ENCODE data around the gene ZCCHC24.

ZCCHC24 gene

DNA sequence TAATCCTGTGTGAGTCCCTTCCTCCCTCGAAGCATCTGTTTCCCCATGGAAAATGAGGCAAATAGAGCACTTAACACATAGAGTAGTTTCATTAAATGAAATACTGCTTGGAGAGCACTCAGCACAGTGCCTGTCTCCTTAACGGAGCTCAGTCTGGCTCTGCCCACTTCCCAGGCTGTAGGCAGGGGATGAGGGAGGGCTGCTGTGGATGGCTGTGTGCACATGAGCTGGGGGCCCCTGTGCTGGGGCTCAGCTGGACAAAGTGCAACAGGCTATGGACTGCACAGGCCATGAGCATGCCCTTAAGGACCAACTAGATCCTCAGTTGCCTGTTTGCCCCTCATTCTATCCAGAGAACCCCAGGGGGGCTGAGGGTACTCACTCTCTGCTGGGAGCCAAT, 14.5 kb downstream of the ZCCHC24 start:
- peak; percentile 39 for DNase-seq

DNA sequence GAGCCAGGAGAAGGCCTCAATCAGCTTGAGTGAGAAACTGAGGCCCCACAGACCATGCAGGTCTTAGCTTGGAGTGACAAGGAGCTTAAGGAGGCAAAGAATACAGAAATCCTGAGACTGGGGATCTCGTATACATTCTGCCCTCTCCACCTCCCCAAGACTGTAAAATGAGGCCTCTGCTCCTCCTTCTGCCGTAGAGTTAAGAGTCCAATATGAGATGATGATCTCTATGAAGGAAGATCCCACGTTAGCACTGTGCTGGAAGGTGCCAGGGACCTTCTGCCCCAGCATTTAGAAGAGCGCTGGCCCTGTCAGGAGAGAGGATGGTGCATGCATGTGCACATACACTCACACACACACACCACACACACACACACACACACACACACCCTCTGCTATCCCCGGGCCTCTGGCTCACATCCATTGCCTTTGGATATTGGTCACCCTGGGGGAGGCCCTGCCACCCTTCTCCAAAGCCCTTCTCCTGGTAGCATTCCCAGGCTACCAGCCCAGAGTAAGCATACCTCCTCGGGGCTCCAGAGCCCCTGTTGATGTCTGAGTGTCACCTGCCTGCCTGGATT, 15.0 kb downstream of the ZCCHC24 start:
- peak; percentile 37 for DNase-seq

DNA sequence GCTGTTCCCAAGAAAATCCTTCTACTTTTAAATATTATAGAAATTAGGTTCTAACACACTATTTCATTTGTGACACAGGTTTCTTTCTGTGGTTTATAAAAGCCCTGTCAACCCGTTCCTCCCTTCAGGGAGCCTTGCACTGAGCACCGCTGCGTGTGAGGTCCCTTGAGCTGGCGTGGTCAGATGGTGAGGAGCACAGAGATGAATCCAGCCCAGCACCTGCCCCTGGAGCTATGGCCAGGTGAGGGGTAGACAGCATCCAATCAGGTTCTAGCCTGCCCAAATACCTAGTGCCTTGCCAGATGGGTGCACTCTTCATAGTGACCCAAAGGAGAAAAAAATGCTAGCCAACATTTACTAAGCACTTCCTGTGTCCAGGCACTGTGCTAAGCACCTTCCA, 15.7 kb downstream of the ZCCHC24 start:
- no peak for DNase-seq

DNA sequence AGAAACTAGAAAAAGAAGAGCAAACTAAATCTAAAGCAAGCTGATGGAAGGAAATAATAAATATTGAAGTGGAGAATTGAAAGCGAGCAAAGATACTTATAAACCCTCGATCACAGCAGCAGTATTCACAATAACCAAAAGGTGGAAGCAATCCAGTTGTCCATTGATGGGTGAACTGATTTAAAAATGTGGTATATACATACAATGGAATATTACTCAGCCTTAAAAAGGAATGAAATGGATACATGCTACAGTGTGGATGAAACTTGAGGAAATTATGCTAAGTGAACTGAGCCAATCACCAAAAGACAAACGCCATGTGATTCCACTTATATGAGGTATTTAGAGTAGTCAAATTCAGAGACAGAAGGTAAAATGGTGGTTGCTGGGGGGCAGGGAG, 17.5 kb downstream of the ZCCHC24 start:
- DNase-seq: no peak

DNA sequence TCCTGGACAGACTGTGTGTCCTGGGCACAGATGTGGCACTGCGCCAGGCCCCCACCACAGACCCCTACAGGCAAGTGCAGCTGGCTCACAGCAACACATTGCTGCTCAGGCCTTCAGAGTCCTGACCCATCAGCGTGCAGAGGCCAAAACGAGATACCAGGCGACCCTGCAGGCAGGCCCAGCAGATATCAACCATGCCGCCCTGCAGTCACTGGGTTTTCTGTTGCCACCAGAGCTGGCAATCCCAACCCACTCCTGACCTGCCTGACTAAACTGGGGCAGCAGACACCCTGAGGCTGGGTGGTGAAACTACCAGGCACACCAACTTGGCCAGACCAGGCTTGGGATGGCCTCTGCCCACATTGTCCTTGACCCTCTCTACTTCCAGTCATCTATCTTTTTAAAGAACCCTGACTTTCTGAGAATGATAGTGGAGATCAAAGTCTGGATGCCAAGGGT, 20.3 kb downstream of the ZCCHC24 start:
- no peak for DNase-seq

DNA sequence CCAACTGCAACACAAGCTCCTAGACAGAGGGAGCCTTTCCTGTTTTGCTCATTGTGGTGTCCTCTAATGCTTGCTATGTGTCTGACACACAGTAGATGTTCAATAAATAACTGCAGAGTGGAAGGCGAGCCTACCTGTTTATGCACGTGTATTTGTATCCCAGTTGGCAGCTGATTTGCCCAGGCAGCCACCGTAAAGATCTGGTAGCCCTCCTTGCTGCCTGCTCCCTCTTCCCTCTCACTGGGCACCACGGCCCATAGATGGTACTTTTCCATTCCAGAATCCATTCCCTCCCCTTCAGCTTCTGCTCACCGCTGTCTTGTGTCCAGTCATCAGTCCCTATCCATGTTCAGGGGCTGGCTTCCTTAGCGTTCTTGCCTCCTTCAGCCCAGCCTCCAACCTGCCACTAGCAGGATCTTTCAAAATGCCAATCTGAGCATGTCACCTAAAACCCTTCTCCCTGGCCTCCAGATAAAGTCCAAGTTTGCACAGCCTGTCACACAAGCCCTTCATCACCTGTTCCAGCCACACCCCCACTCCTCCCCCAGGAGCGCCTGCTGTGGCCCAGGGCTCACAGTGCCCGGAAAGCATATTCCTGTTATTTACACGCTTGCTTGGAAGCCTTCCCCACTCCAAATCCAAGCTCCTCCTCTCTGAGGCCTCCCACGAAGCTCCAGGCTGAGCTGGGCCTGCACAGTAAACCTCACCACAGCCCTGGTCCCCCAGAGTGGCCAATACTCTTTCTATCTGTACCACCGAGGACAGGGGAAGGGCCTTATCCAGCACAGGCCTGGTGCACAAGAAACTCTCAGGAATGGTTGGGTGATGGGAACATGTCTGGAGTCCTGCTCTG, 21.0 kb downstream of the ZCCHC24 start:
- DNase-seq: no peak

DNA sequence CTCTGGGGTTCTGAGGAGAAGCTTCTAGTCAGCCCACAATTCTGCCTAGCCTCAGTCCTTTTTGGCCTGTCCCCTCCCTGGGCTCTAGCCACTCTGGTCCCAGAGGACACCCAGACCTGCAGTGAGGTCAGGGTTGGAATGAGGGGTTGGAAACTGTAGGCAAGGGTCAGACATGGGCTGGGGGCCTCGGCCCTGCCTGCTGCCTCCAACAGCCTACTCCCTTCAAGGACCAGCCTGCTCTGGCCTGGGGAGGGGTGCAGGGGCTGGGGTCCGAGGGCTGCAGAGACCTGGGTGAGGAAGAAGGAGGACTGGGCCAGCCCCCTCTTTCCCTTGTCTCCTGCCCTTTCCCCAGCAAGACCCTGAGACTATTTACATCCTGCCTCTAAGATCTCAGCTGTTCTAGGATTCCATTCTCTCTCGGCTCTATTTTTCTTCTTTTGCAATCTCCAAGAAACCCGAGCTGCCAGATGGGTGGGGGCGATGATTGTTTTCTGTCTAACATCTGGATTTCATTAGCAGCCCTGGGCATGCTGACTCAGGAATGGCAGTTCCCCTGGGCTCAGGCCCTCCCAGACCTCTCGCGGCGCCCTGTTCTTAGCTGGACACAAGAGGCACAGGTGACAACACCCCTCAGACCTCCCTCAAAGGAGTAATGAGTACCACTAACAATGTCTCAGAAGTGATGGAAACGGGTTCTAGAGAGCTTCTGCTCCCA, 23.1 kb downstream of the ZCCHC24 start:
- DNase-seq: no peak

DNA sequence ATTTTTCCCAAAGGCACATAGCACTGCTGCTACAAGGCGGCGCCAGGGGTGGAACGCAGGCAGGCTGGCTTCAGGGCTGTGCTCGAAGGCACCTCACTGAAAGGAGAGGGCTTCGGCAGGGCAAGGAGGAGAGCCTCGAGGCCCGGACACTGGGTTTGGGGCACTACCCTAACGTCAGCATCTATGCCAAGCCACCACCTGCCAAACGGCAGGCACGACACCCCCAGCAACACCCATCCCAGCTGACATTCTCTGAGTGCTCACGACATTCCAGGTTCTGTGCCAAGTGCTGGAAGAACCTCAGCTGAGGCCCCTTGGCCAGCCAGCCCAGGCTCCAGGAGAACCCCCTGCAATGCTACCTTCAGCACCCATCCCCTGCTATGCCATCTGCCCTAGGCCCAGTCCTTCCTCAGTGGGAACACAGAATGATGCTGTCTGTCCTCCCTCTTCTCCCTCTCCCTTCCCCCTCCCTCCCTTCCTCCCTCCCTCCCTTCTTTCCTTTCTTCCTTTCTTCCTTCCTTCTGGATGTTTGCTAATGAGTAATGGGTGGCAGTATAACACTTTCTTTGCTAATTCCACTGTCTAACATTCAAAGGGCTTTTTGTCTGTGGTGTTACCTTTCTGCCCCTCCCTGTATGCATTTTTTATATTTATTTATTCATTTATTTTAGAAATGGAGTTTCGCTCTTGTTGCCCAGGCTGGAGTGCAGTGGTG, 24.3 kb downstream of the ZCCHC24 start:
- no peak for DNase-seq

DNA sequence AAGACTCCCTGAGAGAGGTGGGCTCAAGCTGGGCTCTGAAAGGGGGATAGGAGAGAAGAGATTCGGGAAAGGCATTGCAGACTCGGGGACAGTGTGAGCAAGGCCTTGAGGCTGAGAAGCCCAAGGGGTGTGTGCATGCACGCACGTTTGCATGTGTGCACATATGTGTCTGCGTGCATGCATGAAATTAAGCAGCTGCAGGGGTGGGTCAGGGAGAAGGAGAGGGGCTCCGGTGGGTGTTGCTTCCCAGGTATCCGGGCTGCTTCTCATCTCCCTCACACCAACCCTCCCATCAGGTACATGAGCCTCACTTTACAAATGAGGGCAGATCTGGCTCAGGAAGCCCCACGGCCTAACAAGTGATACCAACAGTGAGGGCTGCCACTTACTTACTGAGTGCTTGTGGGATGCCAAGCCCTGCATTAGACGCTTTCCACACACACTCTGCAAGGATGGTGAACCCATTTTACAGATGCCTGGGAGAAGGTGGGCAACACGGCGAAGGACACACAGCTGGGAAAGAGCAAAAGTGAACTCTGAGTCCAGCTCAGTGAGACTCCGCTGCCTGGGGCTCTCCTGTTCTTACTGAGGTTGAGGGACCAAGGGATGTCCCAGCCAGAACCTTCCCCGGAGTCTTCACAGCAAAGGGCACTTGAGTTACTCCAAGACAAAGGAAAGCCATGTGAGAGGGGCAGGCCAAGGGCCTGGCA, 26.4 kb downstream of the ZCCHC24 start:
- DNase-seq: peak; percentile 39

DNA sequence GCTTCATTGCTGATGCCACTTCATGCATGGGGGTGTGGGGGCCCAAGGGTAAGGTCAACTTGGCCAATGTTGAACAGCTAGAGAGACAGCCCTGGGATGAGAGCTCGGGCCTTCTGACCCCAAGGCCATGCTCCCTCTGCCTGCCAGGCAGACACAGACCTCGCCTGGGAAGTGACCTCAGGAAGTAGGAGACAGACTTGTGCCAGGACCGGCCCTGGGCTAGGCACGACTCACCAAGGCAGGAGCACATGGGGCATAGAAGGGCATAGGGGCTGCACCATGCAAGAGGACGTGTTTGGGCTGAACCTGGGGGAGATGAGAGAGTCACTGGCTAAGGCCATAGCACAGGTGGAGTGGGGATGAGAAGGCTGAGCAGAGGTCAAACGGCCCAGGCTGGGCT, 27.1 kb downstream of the ZCCHC24 start:
- DNase-seq: peak; percentile 22

DNA sequence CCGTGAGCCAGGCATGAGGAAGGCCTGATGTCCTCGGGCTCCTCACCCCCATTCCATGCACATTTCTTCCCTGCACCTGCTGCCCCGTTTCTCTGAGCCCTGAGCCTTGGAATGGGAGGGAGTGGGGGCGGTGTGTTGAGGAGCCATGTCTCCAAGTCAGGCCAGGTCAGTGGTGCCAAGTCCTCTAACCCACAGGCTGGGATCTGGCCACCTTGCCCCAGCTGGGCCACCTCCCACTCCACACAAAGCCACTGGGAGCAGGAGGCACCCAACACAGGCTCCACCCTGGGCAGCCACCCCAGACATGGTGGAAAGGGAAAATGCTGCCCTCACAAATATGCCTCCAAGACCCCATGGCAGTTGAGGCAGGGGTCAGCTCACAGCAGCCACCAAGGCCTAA, 27.7 kb downstream of the ZCCHC24 start:
- DNase-seq: peak; percentile 23

DNA sequence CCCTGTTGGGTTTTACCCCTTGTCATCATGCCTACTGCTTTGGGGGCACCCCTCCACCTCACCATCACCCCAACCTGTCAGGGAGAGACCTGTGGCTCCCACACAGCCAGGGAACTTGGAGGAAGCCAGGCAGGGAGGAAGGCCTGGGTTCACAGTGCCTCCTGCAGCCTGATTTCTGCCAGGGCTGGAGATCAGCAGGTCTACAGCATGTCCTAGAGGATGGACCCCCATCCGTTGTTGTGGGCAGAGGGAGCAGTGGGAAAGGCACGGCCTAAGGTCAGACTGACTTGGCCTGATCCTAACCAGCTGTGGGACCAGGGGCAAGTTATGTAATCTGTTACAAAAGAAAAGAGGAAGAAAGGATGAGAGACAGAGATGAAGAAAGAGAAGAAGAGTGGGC, 28.2 kb downstream of the ZCCHC24 start:
- no peak for DNase-seq

DNA sequence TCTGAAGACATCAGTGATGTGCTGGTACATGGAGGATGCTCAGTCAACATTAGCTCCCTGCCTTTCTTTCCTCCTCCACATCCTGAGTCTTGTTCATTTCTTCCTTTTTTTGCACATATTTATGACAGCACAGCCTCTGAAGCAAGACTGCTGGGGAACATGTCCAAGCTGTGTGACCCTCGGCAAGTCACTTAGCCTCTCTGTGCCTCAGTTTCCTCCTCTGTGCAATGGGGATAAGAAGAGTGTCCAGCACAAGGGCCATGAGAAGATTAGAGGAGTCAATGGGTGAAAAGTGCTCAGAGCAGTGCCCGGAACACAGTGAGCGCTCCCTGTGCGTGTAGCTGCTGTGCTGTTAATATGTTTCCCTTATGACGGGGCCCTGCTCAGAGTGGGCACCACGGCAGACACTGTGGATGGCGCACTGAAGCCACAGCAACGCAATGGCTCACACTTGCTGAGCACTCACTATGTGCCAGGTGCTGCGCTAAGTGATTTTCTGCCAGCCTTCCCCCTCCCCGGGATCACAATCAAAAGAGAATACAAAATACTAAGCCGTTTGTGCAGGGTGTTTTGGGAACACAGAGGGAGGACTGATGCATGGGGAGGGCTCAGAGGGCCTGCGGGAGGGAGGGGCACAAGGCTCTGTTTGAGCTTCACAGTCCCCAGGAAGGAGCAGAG, 28.7 kb downstream of the ZCCHC24 start:
- DNase-seq: peak; percentile 37

DNA sequence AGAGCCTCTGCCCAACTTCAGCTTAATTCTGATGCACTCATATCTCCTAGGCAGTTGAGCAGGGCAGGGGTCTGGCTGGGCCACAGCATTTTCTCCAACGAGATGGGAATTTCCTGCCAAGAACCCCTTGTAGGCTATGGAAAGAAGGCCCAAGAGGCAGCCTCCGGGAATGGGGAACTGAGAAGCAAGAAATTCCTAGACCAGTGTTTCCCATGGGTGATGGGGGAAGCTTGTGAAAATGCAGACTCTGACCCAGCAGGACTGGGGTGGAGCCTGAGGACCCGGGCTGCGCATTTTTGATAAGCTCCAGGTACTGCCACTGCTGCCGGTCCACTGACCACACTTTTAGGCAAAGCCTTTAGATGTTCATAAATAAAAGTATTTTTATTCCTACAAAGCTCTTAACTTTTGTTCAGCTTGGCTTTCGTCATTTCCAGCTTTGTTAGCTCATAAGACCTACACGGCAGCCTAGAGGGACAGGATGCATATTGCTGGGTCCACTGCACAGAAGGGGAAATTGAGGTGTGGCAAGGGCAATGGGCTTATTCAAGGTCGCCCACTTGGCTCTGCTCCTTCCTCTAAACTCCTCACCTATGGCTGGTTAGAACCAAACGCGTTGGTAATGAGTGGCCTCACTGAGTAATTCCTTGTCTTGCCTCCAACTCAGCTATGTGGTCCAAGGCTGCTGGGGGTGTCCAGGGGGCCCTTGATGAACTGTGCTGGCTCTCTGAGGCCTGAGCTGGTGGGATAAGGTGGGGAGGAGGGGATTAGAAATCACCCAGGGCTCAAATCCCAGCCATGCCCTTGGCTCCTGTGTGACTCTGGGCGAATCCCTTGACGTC, 29.5 kb downstream of the ZCCHC24 start:
- DNase-seq: peak; percentile 27

DNA sequence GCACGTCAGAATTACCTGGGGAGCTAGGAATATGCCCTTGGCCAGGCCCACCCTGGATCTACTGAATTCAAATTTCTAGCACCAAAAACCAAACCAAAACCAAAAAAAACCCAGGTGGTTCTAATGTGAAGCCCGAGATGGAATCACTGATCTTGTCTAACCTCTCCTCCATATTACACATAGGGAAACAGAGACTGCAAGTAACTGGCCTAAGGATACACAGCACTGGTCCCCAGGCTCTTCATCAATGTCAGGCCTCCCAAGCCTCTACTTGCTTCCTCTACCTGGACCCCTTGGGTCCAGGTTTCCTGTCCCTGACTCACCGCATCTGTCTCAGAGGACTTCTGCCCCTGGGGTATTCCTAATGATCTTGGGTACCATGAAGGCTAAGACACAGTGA, 30.7 kb downstream of the ZCCHC24 start:
- no peak for DNase-seq

DNA sequence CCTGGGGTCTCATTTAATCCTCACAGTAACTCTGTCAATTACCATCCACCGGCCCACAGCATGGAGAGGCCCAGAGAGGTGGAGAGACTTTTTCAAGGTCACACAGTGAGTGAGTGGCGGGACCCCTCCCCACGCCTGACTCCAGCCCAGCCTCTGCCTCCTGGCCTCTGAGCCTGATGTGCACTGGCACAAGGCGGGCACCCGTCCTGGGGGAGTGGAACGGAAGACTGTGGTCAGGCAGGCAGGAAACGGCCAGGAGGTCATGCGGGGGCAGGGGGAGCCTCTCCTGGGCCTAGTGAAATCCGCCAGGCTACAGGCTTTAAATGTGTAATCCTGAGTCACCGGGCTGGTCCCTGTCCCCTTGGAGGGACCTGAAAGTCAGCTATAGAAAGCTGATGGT, 32.2 kb downstream of the ZCCHC24 start:
- DNase-seq: peak; percentile 50

DNA sequence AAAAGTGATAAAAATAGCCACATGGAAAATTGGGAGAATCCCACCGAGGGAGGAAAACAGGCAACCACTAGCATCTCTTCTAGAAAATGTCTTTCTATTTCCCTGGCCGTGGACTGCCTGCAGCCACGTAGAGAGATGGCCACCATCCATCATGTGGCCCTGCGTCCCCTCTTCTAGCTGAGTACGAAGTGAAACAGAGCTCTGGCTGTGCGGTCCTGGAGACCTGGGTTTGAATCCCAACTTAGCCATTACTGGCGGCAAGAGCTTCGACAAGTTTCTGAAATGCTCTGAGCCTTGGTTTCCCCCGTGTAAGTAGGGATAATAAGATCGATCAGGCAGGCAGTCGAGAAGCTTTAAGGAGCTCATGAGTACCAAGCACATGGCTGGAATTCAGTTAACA, 32.9 kb downstream of the ZCCHC24 start:
- DNase-seq: peak; percentile 13

DNA sequence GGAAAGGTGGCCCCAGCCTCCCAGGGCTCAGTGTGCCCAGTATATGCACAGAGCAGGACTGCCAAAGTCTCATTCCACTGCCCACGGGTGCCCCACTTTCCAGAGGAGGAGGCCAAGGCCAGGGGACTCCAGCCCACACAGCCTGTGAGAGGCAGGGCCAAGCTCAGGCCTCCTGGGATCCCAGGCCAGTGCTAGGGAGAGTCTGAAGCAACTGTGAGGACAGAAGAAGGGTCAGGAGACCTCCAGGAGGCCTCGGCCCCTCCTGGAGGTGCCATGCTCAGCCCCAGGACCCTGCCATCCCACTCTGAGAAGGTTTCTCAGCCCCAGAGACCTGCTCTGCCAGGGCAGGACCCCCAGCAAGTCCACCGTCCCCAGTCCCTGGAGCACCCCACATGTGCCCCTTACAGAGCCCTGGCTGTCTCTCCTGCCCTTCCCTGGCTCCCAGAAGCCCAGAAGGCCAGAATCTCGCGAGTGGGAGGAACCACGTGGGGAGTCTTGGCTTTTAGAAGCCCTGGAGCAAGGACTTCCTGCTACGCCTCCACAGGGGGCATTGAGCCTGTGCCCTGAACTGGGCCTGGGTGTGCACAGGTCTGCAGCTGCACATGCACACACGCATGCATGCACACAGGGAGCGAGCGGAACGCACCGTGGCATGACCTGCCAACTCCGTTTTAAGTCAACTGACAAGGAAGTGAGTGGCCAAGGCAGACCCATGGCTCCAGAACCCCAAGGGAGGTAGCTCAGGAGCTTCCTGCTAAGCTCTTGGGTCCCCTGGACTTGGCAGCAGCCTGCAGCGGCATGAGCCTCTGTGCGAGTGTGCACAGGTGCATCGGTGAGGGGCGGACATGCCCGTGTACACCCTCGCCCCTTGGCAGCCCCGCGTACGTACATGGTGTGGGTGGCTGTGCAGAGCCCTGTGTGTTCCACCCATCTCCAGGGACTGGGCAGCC, 33.6 kb downstream of the ZCCHC24 start:
- peak; percentile 42 for DNase-seq

DNA sequence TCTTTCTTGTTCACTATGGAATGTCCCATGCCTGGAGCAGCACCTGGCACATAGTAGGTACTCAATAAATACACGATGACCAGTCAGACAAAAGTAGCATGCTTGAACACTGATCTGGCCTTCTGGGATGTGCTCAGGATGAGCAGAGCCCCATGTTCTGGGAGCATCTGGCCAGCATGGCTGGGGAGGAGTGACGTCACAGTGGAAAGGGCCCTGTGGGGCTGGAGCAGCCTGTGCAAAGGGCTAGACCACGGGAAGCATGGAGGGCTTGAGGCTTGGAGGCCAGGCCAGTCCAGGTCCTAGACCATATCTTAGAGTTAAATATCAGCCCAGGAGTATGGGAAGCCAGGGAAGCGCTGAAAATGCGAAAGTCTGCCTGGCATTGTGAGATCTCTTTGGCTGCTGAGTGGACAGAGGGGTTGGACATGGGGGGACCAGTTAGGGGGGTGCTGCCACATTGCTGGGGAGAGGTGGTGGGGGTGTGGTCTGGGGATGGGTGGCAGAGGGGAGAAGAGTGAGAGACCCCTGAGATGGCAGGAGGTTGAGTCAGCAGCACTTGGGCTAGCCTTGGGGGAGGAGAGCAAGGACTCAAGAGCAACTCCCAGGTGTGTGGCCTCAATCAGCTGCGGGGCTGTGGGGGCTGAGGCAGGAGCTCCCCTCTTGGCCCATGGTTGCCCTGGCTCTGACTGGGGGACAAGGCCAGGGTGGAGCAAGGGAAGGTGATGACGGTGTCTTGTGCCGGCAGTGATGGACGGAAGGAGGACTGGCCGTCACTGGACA, 34.9 kb downstream of the ZCCHC24 start:
- no peak for DNase-seq

Data from right forelimb (tissue), 1 donor.